Cardiac ventricle fibroblast (primary cell): ENCODE measurements around the gene SMAD1. TPM values are rescaled to one million over a fixed set of nuclear protein-coding genes. Genes with fewer than 3 reads are reported as not detected.

Experiments
- total RNA-seq: library from RNA; depleted of rRNA; stranded (reverse); fragments of >200 nt; gene quantifications from 2 replicates; pipeline ENCODE4 v1.2.3, GENCODE V29; 2015

Gene SMAD1
- total RNA-seq: 26.1 and 28.1 TPM in 2 replicates

GRCh38 chr4:145481164-145481941, at the start of gene SMAD1:
Gene SMAD1 (plus strand): TSS chr4:145481853. CDS start chr4:145514614, 32,761 bp downstream.

Other genes with a start within 250 kb of the SMAD1 start
- 6.2 and 6.5 TPM in 2 replicates for gene MMAA, start 137.5 kb downstream of the SMAD1 start, total RNA-seq
- gene C4orf51, start 198.3 kb downstream of the SMAD1 start, total RNA-seq: not detected in 2 replicates